Parathyroid adenoma (tissue), 2 donors: ENCODE measurements around the gene CTTN.

Experiments used
- H2AFZ ChIP-seq: fragments of 300-600 bp; sonication (generic); one replicate; pipeline ENCODE4 v1.7.0; 2017; ENCODE audit warnings: antibody characterized with exemption, mild to moderate bottlenecking
- H3K27ac ChIP-seq: fragments of 300-600 bp; sonication (generic); one replicate; pipeline ENCODE4 v1.7.0; 2017
- H3K27me3 ChIP-seq: fragments of 300-600 bp; sonication (generic); one replicate; pipeline ENCODE4 v1.7.0; 2017; ENCODE audit warnings: low read length; ENCODE audit not compliant: control insufficient read depth, insufficient read depth
- H3K36me3 ChIP-seq: fragments of 300-600 bp; sonication (generic); one replicate; pipeline ENCODE4 v1.7.0; 2017; ENCODE audit warnings: low read length; ENCODE audit not compliant: control insufficient read depth, insufficient read depth
- H3K4me1 ChIP-seq: fragments of 300-600 bp; sonication (generic); one replicate; pipeline ENCODE4 v1.7.0; 2017; ENCODE audit warnings: control low read depth
- H3K4me2 ChIP-seq: fragments of 300-600 bp; sonication (generic); one replicate; pipeline ENCODE4 v1.7.0; 2017; ENCODE audit warnings: low read length
- H3K4me3 ChIP-seq: fragments of 300-600 bp; sonication (generic); one replicate; pipeline ENCODE4 v1.7.0; 2017; ENCODE audit warnings: low read depth, low read length
- H3K79me2 ChIP-seq: fragments of 300-600 bp; sonication (generic); one replicate; pipeline ENCODE4 v1.7.0; 2017; ENCODE audit warnings: control low read depth
- H3K9ac ChIP-seq: fragments of 300-600 bp; sonication (generic); one replicate; pipeline ENCODE4 v1.7.0; 2017; ENCODE audit warnings: mild to moderate bottlenecking
- H3K9me3 ChIP-seq: fragments of 300-600 bp; sonication (generic); one replicate; pipeline ENCODE4 v1.7.0; 2017; ENCODE audit warnings: low read length; ENCODE audit not compliant: control insufficient read depth
- CTCF ChIP-seq: fragments of 300-600 bp; sonication (generic); IDR thresholded peaks from one replicate; pipeline ENCODE4 v1.7.0; 2017; ENCODE audit warnings: antibody characterized with exemption, mild to moderate bottlenecking
- donor health status: primary hyperparathyroidism.

Gene CTTN

GRCh38 chr11:70422692-70423522 lies 24.6 kb downstream of the CTTN start:
- Histone ChIP-seq H3K4me2 (no peak overlapping the region), H3K79me2 (no peaks in the 10 kb centered on the region), H3K9me3 (no peaks in the 10 kb centered on the region), H3K4me1 (no peaks in the 10 kb centered on the region), H3K27ac (no peak overlapping the region), H3K36me3 (no peaks in the 10 kb centered on the region), H3K27me3 (no peaks in the 10 kb centered on the region), H2AFZ (no peak overlapping the region), H3K9ac (no peak overlapping the region), H3K4me3 (no peak overlapping the region)
- TF ChIP-seq CTCF: no peak

- no peak for TF ChIP-seq CTCF
- Histone ChIP-seq H3K4me3 (no peak overlapping the region), H3K9me3 (no peaks in the 10 kb centered on the region), H3K79me2 (no peaks in the 10 kb centered on the region), H3K27me3 (no peaks in the 10 kb centered on the region), H3K9ac (no peak overlapping the region), H3K27ac (no peak overlapping the region), H3K4me1 (no peaks in the 10 kb centered on the region), H2AFZ (no peak overlapping the region), H3K4me2 (no peak overlapping the region), H3K36me3 (no peaks in the 10 kb centered on the region)
Measured at GRCh38 chr11:70423523-70424505, 25.5 kb downstream of the CTTN start.

- H3K27me3 ChIP-seq: no peaks in the 10 kb centered on the region
- no peak overlapping the region for H2AFZ ChIP-seq
- H3K9ac ChIP-seq: no peak overlapping the region
- H3K36me3 ChIP-seq: no peaks in the 10 kb centered on the region
- no peak overlapping the region for H3K4me3 ChIP-seq
- H3K27ac ChIP-seq: no peak overlapping the region
- H3K4me2 ChIP-seq: no peak overlapping the region
- no peaks in the 10 kb centered on the region for H3K79me2 ChIP-seq
- H3K9me3 ChIP-seq: no peaks in the 10 kb centered on the region
- TF ChIP-seq CTCF: no peak
- no peaks in the 10 kb centered on the region for H3K4me1 ChIP-seq
Measured at GRCh38 chr11:70424765-70425344, 26.5 kb downstream of the CTTN start.

- Histone ChIP-seq H2AFZ (no peak overlapping the region), H3K36me3 (no peaks in the 10 kb centered on the region), H3K4me3 (no peak overlapping the region), H3K27me3 (no peaks in the 10 kb centered on the region), H3K9me3 (no peaks in the 10 kb centered on the region), H3K9ac (no peak overlapping the region), H3K79me2 (no peaks in the 10 kb centered on the region), H3K4me2 (no peak overlapping the region), H3K27ac (no peak overlapping the region), H3K4me1 (no peaks in the 10 kb centered on the region)
- TF ChIP-seq CTCF: no peak
Measured at GRCh38 chr11:70427436-70427835, 29.1 kb downstream of the CTTN start.
